ENCODE data around the gene COPG2.
"Not testable (repeated sequence)": the region's sequence is repeated elsewhere in the genome, so short reads cannot be mapped to it uniquely, and the experiment has no call there.

The COPG2 gene

GRCh38 chr7:130668258-130669084 lies at the start of gene COPG2:
COPG2 (minus strand) TSS chr7:130668748; CDS start chr7:130668668, 80 bp downstream.
- DNase-seq, result peak; percentile 91
- in situ Hi-C loops (cut with MboI; ENCODE audit: low pct_unique_long_range_greater_than_20kb, low sequenced_read_pairs), result no loop called here

GRCh38 chr7:130712416-130712815 lies 43.9 kb upstream of the COPG2 start:
- in situ Hi-C loops (cut with MboI; ENCODE audit: low pct_unique_long_range_greater_than_20kb, low sequenced_read_pairs), result no loop called here
- no peak for DNase-seq

- in situ Hi-C loops (cut with MboI; ENCODE audit: low pct_unique_long_range_greater_than_20kb, low sequenced_read_pairs), result no loop called here
- DNase-seq, result no peak
Observed at GRCh38 chr7:130708766-130709165, 40.2 kb upstream of the COPG2 start.

GRCh38 chr7:130708001-130708400 lies 39.5 kb upstream of the COPG2 start:
- in situ Hi-C loops (cut with MboI; ENCODE audit: low pct_unique_long_range_greater_than_20kb, low sequenced_read_pairs), result no loop called here
- no peak for DNase-seq

GRCh38 chr7:130703851-130704250 lies 35.3 kb upstream of the COPG2 start:
- no peak for DNase-seq
- in situ Hi-C loops (cut with MboI; ENCODE audit: low pct_unique_long_range_greater_than_20kb, low sequenced_read_pairs), result no loop called here

- DNase-seq, result no peak
- in situ Hi-C loops (cut with MboI; ENCODE audit: low pct_unique_long_range_greater_than_20kb, low sequenced_read_pairs), result no loop called here
Observed at GRCh38 chr7:130701650-130702049, 33.1 kb upstream of the COPG2 start.

- in situ Hi-C loops (cut with MboI; ENCODE audit: low pct_unique_long_range_greater_than_20kb, low sequenced_read_pairs), result no loop called here
- DNase-seq, result no peak
Observed at GRCh38 chr7:130700760-130701159, 32.2 kb upstream of the COPG2 start.

GRCh38 chr7:130699686-130700085 lies 31.1 kb upstream of the COPG2 start:
- in situ Hi-C loops (cut with MboI; ENCODE audit: low pct_unique_long_range_greater_than_20kb, low sequenced_read_pairs), result no loop called here
- DNase-seq, result no peak

GRCh38 chr7:130697820-130698219 lies 29.3 kb upstream of the COPG2 start:
- in situ Hi-C loops (cut with MboI; ENCODE audit: low pct_unique_long_range_greater_than_20kb, low sequenced_read_pairs), result no loop called here
- DNase-seq, result no peak

- in situ Hi-C loops (cut with MboI; ENCODE audit: low pct_unique_long_range_greater_than_20kb, low sequenced_read_pairs), result no loop called here
- peak; percentile 14 for DNase-seq
Observed at GRCh38 chr7:130695840-130696239, 27.3 kb upstream of the COPG2 start.

GRCh38 chr7:130692396-130692795 lies 23.8 kb upstream of the COPG2 start:
- in situ Hi-C loops (cut with MboI; ENCODE audit: low pct_unique_long_range_greater_than_20kb, low sequenced_read_pairs); DNase-seq: not testable (repeated sequence)

GRCh38 chr7:130689683-130690082 lies 21.1 kb upstream of the COPG2 start:
- DNase-seq, result no peak
- in situ Hi-C loops (cut with MboI; ENCODE audit: low pct_unique_long_range_greater_than_20kb, low sequenced_read_pairs), result no loop called here

- DNase-seq, result no peak
- in situ Hi-C loops (cut with MboI; ENCODE audit: low pct_unique_long_range_greater_than_20kb, low sequenced_read_pairs), result no loop called here
Observed at GRCh38 chr7:130683026-130683425, 14.5 kb upstream of the COPG2 start.

GRCh38 chr7:130674456-130674855 lies 5.9 kb upstream of the COPG2 start:
- DNase-seq, result no peak
- in situ Hi-C loops (cut with MboI; ENCODE audit: low pct_unique_long_range_greater_than_20kb, low sequenced_read_pairs), result no loop called here

GRCh38 chr7:130673066-130673465 lies 4.5 kb upstream of the COPG2 start:
- in situ Hi-C loops (cut with MboI; ENCODE audit: low pct_unique_long_range_greater_than_20kb, low sequenced_read_pairs), result no loop called here
- no peak for DNase-seq

- no peak for DNase-seq
- in situ Hi-C loops (cut with MboI; ENCODE audit: low pct_unique_long_range_greater_than_20kb, low sequenced_read_pairs), result no loop called here
Observed at GRCh38 chr7:130672146-130672545, 3.6 kb upstream of the COPG2 start.

- in situ Hi-C loops (cut with MboI; ENCODE audit: low pct_unique_long_range_greater_than_20kb, low sequenced_read_pairs), result no loop called here
- peak; percentile 65 for DNase-seq
Observed at GRCh38 chr7:130669085-130669700, 645 bp upstream of the COPG2 start.

GRCh38 chr7:130667593-130668257 lies 823 bp downstream of the COPG2 start:
- DNase-seq, result peak; percentile 34
- in situ Hi-C loops (cut with MboI; ENCODE audit: low pct_unique_long_range_greater_than_20kb, low sequenced_read_pairs), result no loop called here

GRCh38 chr7:130662426-130662825 lies 6.1 kb downstream of the COPG2 start:
- in situ Hi-C loops (cut with MboI; ENCODE audit: low pct_unique_long_range_greater_than_20kb, low sequenced_read_pairs), result no loop called here
- no peak for DNase-seq

- in situ Hi-C loops (cut with MboI; ENCODE audit: low pct_unique_long_range_greater_than_20kb, low sequenced_read_pairs), result no loop called here
- no peak for DNase-seq
Observed at GRCh38 chr7:130655286-130655685, 13.3 kb downstream of the COPG2 start.

Data from KBM-7 (cell line).